Trophoblast cell (in vitro differentiated cells and primary cell): ENCODE data around the gene SLC25A41.

Source experiments
- DNase-seq, 2 donors: peaks; one replicate each; pipeline ENCODE4 v3.0.0-alpha.2; 2016
- H2AFZ ChIP-seq: 2 replicates; pipeline ENCODE4 v1.6.1; 2013; ENCODE audit warnings: low read length, moderate library complexity, mild to moderate bottlenecking; ENCODE audit not compliant: insufficient read depth, poor library complexity
- H2AK5ac ChIP-seq: 2 replicates; pipeline ENCODE4 v1.6.1; 2013; ENCODE audit warnings: mild to moderate bottlenecking, low read length
- H2BK120ac ChIP-seq: 2 replicates; pipeline ENCODE4 v1.6.1; 2013; ENCODE audit warnings: low read length, mild to moderate bottlenecking, moderate library complexity; ENCODE audit not compliant: insufficient read depth, poor library complexity
- H2BK12ac ChIP-seq: 2 replicates; pipeline ENCODE4 v1.6.1; 2013; ENCODE audit warnings: mild to moderate bottlenecking, low read length, moderate library complexity
- H2BK5ac ChIP-seq: 2 replicates; pipeline ENCODE4 v1.6.1; 2013; ENCODE audit warnings: low read length, low read depth, moderate library complexity, mild to moderate bottlenecking; ENCODE audit not compliant: poor library complexity
- H3K14ac ChIP-seq: 2 replicates; pipeline ENCODE4 v1.6.1; 2013; ENCODE audit warnings: mild to moderate bottlenecking, low read length
- H3K18ac ChIP-seq: 2 replicates; pipeline ENCODE4 v1.6.1; 2013; ENCODE audit warnings: mild to moderate bottlenecking, low read length
- H3K23ac ChIP-seq: 2 replicates; pipeline ENCODE4 v1.6.1; 2013; ENCODE audit warnings: low read length
- H3K27ac ChIP-seq: 2 replicates; pipeline ENCODE4 v1.5.1; 2013; ENCODE audit warnings: low read depth, mild to moderate bottlenecking, inconsistent platforms, low read length, moderate library complexity
- H3K27me3 ChIP-seq: 2 replicates; pipeline ENCODE4 v1.6.1; 2013; ENCODE audit warnings: inconsistent platforms, mild to moderate bottlenecking, low read length, moderate library complexity; ENCODE audit not compliant: insufficient read depth
- H3K36me3 ChIP-seq, 2 experiments: 1 replicate in 1 of 2; 2 replicates in 1 of 2; pipeline ENCODE4 v1.6.1; 2013; ENCODE audit warnings: low read length in 2 of 2, mild to moderate bottlenecking in 2 of 2, moderate library complexity in 1 of 2; ENCODE audit not compliant: insufficient read depth in 2 of 2, control insufficient read depth in 1 of 2
- H3K4ac ChIP-seq: 2 replicates; pipeline ENCODE4 v1.6.1; 2013; ENCODE audit warnings: low read depth, mild to moderate bottlenecking, low read length, moderate library complexity
- H3K4me1 ChIP-seq, 2 experiments: 1 replicate in 1 of 2; 2 replicates in 1 of 2; pipeline ENCODE4 v1.6.1; 2013; ENCODE audit warnings: low read length in 2 of 2, mild to moderate bottlenecking in 2 of 2, moderate library complexity in 1 of 2; ENCODE audit not compliant: insufficient read depth in 2 of 2, control insufficient read depth in 1 of 2
- H3K4me2 ChIP-seq: 2 replicates; pipeline ENCODE4 v1.6.1; 2013; ENCODE audit warnings: inconsistent platforms, mild to moderate bottlenecking, low read length, moderate library complexity
- H3K4me3 ChIP-seq: 2 replicates; pipeline ENCODE4 v1.5.1; 2013; ENCODE audit warnings: mild to moderate bottlenecking, low read depth, low read length, inconsistent platforms
- H3K79me1 ChIP-seq: one replicate; pipeline ENCODE4 v1.6.1; 2013; ENCODE audit warnings: low read length
- H3K79me2 ChIP-seq: 2 replicates; pipeline ENCODE4 v1.6.1; 2013; ENCODE audit warnings: low read length, mild to moderate bottlenecking; ENCODE audit not compliant: control insufficient read depth, insufficient read depth, poor library complexity
- H3K9ac ChIP-seq: 2 replicates; pipeline ENCODE4 v1.6.1; 2013; ENCODE audit warnings: mild to moderate bottlenecking, low read length
- H3K9me3 ChIP-seq: 2 replicates; pipeline ENCODE4 v1.6.1; 2013; ENCODE audit warnings: low read depth, mild to moderate bottlenecking, control low read depth, inconsistent platforms, low read length; ENCODE audit not compliant: insufficient read depth
- H4K12ac ChIP-seq: 2 replicates; pipeline ENCODE4 v1.6.1; 2013; ENCODE audit warnings: low read depth, mild to moderate bottlenecking, low read length, moderate library complexity
- H4K8ac ChIP-seq: 2 replicates; pipeline ENCODE4 v1.6.1; 2013; ENCODE audit warnings: low read depth, mild to moderate bottlenecking, low read length, moderate library complexity
- H4K91ac ChIP-seq: one replicate; pipeline ENCODE4 v1.6.1; 2013; ENCODE audit warnings: low read depth, mild to moderate bottlenecking, low read length, moderate library complexity
- WGBS: extraction: QIAGEN DNeasy Blood & Tissue Kit; methylation state at CpG from one replicate; pipeline ENCODE4 v1.1.7; 2013; ENCODE audit warnings: missing lambda C conversion rate; ENCODE audit not compliant: insufficient read length, insufficient coverage; ENCODE audit errors: extremely low coverage; 5-methylcytosine and 5-hydroxymethylcytosine counted together

Gene SLC25A41

DNA sequence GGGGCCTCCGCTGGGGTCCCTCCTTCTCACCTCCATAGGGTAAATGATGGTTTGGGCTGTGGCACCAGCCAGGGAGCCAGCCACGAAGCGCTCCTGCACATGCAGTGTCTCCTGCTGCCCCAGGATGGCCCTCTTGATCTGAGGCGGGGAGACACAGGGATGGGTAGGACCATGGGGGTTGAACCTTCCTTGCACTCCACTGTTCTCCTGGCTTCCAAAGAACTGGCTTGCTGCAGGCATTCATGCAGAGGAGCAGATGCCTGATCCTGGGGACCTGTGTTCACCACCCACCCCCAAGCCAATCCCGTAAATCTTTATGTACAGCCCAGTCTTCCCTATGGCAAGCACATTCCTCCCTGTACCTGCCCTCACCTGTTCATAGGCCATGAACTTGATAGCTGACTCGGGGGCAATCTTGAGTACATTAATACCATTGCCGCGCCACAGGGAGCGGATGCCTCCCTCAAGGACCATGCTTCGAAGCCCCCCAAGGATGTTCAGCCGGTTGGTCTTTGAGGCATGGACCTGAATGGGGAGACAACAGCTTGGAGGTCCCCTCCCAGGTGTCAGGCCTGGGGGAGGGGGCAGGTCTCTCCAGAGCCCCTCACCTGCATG lies 20.5 kb upstream of the SLC25A41 start:
- no peak overlapping the region for H4K12ac ChIP-seq
- no peak overlapping the region for H3K18ac ChIP-seq
- no peak overlapping the region for H2BK5ac ChIP-seq
- H3K27ac ChIP-seq = no peak overlapping the region
- no peaks in the 10 kb centered on the region for H3K79me1 ChIP-seq
- H3K4me2 ChIP-seq = no peak overlapping the region
- no peak overlapping the region for H3K4ac ChIP-seq
- H3K9ac ChIP-seq = no peak overlapping the region
- no peak overlapping the region for H3K14ac ChIP-seq
- H2BK12ac ChIP-seq = no peak overlapping the region
- no peak overlapping the region for H3K23ac ChIP-seq
- peaks cover 9% of the 10 kb centered on the region for H3K9me3 ChIP-seq
- no peaks in the 10 kb centered on the region for H3K27me3 ChIP-seq
- peaks cover under 1% of the 10 kb centered on the region for H3K79me2 ChIP-seq
- H3K36me3 ChIP-seq = peaks cover 15% of the 10 kb centered on the region in 2 experiments
- H2BK120ac ChIP-seq = no peak overlapping the region
- H2AFZ ChIP-seq = no peak overlapping the region
- peaks cover 3 to 5% of the 10 kb centered on the region in 2 experiments for H3K4me1 ChIP-seq
- no peak for DNase-seq
- H4K8ac ChIP-seq = no peak overlapping the region
- H2AK5ac ChIP-seq = no peak overlapping the region
- H4K91ac ChIP-seq = no peak overlapping the region
- no peak overlapping the region for H3K4me3 ChIP-seq
- no CpG with 5 or more reads among the region's 11 CpGs for WGBS

DNA sequence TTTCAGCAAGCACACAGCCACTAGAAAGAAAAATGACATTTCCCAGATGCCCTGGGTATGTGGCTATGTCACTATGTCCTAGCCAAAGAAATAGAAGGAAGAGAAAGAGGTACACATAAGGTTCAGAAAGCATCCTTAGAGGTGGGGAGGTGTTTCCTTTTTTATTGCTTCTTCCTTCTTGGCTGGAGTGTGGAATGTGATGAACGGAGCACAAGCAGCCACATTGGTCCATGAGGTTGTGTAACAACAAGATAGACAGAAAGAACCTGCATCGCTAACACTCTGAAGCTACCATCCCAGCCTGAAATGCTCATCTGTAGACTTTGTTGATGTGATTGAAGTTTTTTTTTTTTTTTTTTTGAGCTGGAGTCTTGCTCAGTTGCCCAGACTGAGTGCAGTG lies 19.3 kb upstream of the SLC25A41 start:
- Histone ChIP-seq H2BK120ac (no peak overlapping the region), H3K27ac (no peak overlapping the region), H2AK5ac (no peak overlapping the region), H3K27me3 (no peaks in the 10 kb centered on the region), H3K4me3 (no peak overlapping the region), H2BK5ac (no peak overlapping the region), H4K91ac (no peak overlapping the region), H4K12ac (no peak overlapping the region), H3K9ac (no peak overlapping the region), H3K4me2 (no peak overlapping the region), H3K79me2 (no peaks in the 10 kb centered on the region), H2BK12ac (no peak overlapping the region), H3K18ac (no peak overlapping the region), H3K36me3 (peaks cover 15% of the 10 kb centered on the region in 2 experiments), H3K4me1 (no peaks in the 10 kb centered on the region), H2AFZ (no peak overlapping the region), H3K9me3 (peaks cover 9% of the 10 kb centered on the region), H3K23ac (no peak overlapping the region), H3K14ac (no peak overlapping the region), H3K4ac (no peak overlapping the region), H3K79me1 (no peaks in the 10 kb centered on the region), H4K8ac (no peak overlapping the region)
- no CpG with 5 or more reads among the region's 2 CpGs for WGBS
- no peak for DNase-seq

DNA sequence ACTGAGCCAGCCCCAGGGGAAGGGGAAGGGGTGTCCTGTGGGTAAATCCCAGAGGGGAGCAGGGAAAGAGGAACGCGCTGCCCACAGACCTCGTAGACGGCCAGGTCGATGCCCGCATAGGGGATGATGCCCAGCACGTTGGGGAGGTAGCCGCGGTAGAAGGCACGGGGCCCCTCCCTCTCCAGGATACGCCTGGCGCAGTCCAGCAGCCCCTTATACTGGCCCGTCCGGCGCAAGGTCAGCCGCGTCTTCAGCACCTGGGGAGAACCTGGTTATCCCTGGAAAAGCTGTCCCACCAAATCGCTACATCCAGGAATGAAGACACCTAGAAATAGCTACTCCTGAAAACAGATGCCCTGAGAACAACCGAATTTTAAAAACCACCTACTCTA lies 18.7 kb upstream of the SLC25A41 start:
- H3K18ac ChIP-seq = no peak overlapping the region
- H2BK120ac ChIP-seq = no peak overlapping the region

DNA sequence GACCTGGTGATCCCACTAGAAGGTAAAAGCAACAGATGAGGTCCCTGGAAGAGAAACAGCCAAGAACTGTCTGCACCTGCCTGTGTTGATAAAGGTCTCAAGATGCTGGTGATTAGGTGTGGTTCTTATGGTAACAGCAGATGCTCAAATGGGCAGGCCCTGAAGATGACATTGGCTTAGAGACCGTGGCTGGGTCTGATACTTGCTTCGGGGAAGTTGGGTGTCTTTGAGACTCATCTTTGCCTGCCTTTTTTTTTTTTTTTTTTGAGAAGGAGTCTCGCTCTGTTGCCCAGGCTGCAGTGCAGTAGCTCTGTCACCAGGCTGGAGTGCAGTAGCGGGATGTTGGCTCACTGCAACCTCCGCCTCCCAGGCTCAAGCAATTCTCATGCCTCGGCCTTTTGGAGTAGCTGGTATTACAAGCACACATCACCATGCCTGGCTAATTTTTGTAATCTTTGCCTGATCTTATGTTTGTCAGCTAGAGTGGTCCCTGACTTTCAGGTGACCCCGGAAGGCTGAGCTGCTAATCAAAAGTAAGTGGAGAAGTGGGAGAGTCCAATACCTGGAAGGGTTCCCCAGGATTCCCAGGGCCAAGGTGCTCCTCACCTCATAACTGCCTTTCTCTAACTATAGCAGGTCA lies 18.1 kb upstream of the SLC25A41 start:
- Histone ChIP-seq H2AFZ (no peak overlapping the region), H3K9me3 (peaks cover 9% of the 10 kb centered on the region), H3K79me2 (no peaks in the 10 kb centered on the region), H3K27me3 (no peaks in the 10 kb centered on the region), H3K9ac (no peak overlapping the region), H3K4me1 (no peaks in the 10 kb centered on the region), H2BK120ac (no peak overlapping the region), H4K8ac (no peak overlapping the region), H2AK5ac (no peak overlapping the region), H3K23ac (no peak overlapping the region), H2BK12ac (no peak overlapping the region), H3K4me2 (no peak overlapping the region), H4K91ac (no peak overlapping the region), H3K18ac (no peak overlapping the region), H3K4ac (no peak overlapping the region), H3K4me3 (no peak overlapping the region), H2BK5ac (no peak overlapping the region), H3K79me1 (no peaks in the 10 kb centered on the region), H3K14ac (no peak overlapping the region), H3K36me3 (peaks cover 15% of the 10 kb centered on the region in 2 experiments), H4K12ac (no peak overlapping the region), H3K27ac (no peak overlapping the region)
- no CpG with 5 or more reads among the region's 7 CpGs for WGBS
- DNase-seq = no peak

More for the DNA sequence above, 18.7 kb upstream of the SLC25A41 start:
- Histone ChIP-seq H2AFZ (no peak overlapping the region), H3K4ac (no peak overlapping the region), H3K4me2 (no peak overlapping the region), H3K36me3 (peaks cover 15% of the 10 kb centered on the region in 2 experiments), H3K9me3 (peaks cover 9% of the 10 kb centered on the region), H3K4me3 (no peak overlapping the region), H2AK5ac (no peak overlapping the region), H3K23ac (no peak overlapping the region), H3K79me2 (no peaks in the 10 kb centered on the region), H3K14ac (no peak overlapping the region), H3K4me1 (no peaks in the 10 kb centered on the region), H2BK5ac (no peak overlapping the region), H4K91ac (no peak overlapping the region), H2BK12ac (no peak overlapping the region), H4K8ac (no peak overlapping the region), H3K27ac (no peak overlapping the region), H3K79me1 (no peaks in the 10 kb centered on the region), H4K12ac (no peak overlapping the region), H3K9ac (no peak overlapping the region), H3K27me3 (no peaks in the 10 kb centered on the region)
- WGBS = no CpG with 5 or more reads among the region's 19 CpGs
- no peak for DNase-seq
